Measurements from ENCODE around the gene KCTD4.

KCTD4 gene

DNA sequence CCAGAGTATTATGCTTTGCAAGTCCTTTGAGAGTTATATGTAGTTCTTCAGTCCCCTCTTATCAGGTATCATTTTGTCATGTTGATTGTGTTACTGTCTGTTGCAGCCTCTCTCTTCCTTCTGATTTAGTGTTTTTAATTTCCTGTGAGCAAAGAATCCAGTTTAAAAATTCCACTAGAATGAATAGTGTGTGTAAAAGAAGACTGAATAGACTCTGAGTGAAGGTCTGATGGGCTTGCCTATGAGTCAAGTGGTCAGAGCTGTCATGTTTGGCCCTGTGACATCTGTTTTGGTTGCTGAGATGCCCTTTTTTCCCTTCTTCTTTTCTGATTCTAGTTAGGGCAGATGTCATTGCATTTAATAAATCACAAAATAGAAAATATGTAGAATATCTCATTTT is 23.3 kb upstream of the KCTD4 start (continued):
- TF ChIP-seq TCF4 (CRISPR knock-in tag; IDR thresholded peaks at IDR 0.05; ENCODE audit: borderline replicate concordance) (no peak), TOX (CRISPR knock-in tag; IDR thresholded peaks at IDR 0.05; ENCODE audit: borderline replicate concordance) (no peak), ZNF8 (CRISPR knock-in tag; IDR thresholded peaks at IDR 0.05) (no peak), ZNF70 (CRISPR knock-in tag; IDR thresholded peaks at IDR 0.05) (no peak), BACH2 (CRISPR knock-in tag; IDR thresholded peaks at IDR 0.05; ENCODE audit: borderline replicate concordance) (no peak), ZFP3 (CRISPR knock-in tag; IDR thresholded peaks at IDR 0.05) (no peak), ISL1 (CRISPR knock-in tag; IDR thresholded peaks at IDR 0.05) (no peak)
- TF ChIP-seq, protein P1, sequence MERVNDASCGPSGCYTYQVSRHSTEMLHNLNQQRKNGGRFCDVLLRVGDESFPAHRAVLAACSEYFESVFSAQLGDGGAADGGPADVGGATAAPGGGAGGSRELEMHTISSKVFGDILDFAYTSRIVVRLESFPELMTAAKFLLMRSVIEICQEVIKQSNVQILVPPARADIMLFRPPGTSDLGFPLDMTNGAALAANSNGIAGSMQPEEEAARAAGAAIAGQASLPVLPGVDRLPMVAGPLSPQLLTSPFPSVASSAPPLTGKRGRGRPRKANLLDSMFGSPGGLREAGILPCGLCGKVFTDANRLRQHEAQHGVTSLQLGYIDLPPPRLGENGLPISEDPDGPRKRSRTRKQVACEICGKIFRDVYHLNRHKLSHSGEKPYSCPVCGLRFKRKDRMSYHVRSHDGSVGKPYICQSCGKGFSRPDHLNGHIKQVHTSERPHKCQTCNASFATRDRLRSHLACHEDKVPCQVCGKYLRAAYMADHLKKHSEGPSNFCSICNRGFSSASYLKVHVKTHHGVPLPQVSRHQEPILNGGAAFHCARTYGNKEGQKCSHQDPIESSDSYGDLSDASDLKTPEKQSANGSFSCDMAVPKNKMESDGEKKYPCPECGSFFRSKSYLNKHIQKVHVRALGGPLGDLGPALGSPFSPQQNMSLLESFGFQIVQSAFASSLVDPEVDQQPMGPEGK (CRISPR knock-in tag; IDR thresholded peaks at IDR 0.05; ENCODE audit: borderline replicate concordance) = no peak

DNA sequence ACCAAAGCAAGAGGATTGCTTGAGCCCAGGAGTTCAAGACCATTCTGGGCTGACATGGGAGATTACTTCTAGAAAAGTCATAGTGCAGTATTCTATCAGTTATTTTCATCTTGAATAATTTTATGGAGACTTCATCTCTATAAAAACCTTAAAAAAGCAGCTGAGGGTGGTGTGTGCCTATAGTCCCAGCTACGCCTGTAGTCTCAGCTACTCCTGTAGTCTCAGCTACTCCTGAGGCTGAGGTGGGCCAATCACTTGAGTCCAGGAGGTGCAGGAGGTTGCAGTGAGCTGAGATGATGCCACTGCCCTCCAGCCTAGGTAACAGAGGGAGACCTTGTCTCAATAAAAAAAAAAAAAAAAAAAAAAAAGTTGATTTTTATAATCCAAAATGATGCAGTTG is 22.1 kb upstream of the KCTD4 start:
- no peak for ATAC-seq
- TF ChIP-seq ESRRG (CRISPR knock-in tag; IDR thresholded peaks at IDR 0.05) = no peak
- TF ChIP-seq, protein P2, sequence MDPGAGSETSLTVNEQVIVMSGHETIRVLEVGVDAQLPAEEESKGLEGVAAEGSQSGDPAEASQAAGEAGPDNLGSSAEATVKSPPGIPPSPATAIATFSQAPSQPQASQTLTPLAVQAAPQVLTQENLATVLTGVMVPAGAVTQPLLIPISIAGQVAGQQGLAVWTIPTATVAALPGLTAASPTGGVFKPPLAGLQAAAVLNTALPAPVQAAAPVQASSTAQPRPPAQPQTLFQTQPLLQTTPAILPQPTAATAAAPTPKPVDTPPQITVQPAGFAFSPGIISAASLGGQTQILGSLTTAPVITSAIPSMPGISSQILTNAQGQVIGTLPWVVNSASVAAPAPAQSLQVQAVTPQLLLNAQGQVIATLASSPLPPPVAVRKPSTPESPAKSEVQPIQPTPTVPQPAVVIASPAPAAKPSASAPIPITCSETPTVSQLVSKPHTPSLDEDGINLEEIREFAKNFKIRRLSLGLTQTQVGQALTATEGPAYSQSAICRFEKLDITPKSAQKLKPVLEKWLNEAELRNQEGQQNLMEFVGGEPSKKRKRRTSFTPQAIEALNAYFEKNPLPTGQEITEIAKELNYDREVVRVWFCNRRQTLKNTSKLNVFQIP (CRISPR knock-in tag; IDR thresholded peaks at IDR 0.05; ENCODE audit: borderline replicate concordance, low read depth) = no peak
- no peak for TF ChIP-seq SNAI2 (CRISPR knock-in tag; IDR thresholded peaks at IDR 0.05)
- TF ChIP-seq GLIS3 (CRISPR knock-in tag; IDR thresholded peaks at IDR 0.05) = no peak
- no peak for TF ChIP-seq ZFP30 (CRISPR knock-in tag; IDR thresholded peaks at IDR 0.05)
- TF ChIP-seq, protein P1 (CRISPR knock-in tag; IDR thresholded peaks at IDR 0.05; ENCODE audit: borderline replicate concordance) = no peak
- no peak for TF ChIP-seq BACH2 (CRISPR knock-in tag; IDR thresholded peaks at IDR 0.05; ENCODE audit: borderline replicate concordance)

DNA sequence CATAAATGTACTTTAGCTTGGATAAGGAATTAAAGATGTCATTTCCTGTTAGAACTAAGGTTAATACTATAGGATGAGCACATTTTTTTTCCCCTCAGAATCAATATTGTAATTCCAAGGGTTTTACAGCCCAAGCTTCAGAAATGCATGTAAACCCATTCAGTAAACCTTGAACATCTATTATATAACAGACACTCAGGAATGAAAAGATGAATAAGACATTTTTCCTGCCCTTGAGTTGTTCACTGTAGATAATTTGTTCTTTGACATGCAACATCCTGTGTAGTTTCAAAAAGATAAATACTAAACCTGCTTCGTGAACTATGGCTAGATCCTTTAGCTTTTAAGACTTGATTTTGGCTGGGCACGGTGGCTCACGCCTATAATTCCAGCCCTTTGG is 21.7 kb upstream of the KCTD4 start:
- no peak for ATAC-seq
- TF ChIP-seq ZNF8 (CRISPR knock-in tag; IDR thresholded peaks at IDR 0.05) = no peak
- TF ChIP-seq, protein P3, sequence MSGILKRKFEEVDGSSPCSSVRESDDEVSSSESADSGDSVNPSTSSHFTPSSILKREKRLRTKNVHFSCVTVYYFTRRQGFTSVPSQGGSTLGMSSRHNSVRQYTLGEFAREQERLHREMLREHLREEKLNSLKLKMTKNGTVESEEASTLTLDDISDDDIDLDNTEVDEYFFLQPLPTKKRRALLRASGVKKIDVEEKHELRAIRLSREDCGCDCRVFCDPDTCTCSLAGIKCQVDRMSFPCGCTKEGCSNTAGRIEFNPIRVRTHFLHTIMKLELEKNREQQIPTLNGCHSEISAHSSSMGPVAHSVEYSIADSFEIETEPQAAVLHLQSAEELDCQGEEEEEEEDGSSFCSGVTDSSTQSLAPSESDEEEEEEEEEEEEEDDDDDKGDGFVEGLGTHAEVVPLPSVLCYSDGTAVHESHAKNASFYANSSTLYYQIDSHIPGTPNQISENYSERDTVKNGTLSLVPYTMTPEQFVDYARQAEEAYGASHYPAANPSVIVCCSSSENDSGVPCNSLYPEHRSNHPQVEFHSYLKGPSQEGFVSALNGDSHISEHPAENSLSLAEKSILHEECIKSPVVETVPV (CRISPR knock-in tag; IDR thresholded peaks at IDR 0.05) = no peak
- no peak for TF ChIP-seq RARB (CRISPR knock-in tag; IDR thresholded peaks at IDR 0.05)
- TF ChIP-seq, protein P4, sequence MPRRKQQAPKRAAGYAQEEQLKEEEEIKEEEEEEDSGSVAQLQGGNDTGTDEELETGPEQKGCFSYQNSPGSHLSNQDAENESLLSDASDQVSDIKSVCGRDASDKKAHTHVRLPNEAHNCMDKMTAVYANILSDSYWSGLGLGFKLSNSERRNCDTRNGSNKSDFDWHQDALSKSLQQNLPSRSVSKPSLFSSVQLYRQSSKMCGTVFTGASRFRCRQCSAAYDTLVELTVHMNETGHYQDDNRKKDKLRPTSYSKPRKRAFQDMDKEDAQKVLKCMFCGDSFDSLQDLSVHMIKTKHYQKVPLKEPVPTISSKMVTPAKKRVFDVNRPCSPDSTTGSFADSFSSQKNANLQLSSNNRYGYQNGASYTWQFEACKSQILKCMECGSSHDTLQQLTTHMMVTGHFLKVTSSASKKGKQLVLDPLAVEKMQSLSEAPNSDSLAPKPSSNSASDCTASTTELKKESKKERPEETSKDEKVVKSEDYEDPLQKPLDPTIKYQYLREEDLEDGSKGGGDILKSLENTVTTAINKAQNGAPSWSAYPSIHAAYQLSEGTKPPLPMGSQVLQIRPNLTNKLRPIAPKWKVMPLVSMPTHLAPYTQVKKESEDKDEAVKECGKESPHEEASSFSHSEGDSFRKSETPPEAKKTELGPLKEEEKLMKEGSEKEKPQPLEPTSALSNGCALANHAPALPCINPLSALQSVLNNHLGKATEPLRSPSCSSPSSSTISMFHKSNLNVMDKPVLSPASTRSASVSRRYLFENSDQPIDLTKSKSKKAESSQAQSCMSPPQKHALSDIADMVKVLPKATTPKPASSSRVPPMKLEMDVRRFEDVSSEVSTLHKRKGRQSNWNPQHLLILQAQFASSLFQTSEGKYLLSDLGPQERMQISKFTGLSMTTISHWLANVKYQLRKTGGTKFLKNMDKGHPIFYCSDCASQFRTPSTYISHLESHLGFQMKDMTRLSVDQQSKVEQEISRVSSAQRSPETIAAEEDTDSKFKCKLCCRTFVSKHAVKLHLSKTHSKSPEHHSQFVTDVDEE (CRISPR knock-in tag; IDR thresholded peaks at IDR 0.05) = no peak
- no peak for TF ChIP-seq ARNTL (CRISPR knock-in tag; IDR thresholded peaks at IDR 0.05; ENCODE audit: borderline replicate concordance, low read depth)
- no peak for TF ChIP-seq ZFP30 (CRISPR knock-in tag; IDR thresholded peaks at IDR 0.05)
- no peak for TF ChIP-seq ZNF70 (CRISPR knock-in tag; IDR thresholded peaks at IDR 0.05)
- TF ChIP-seq TCF4 (CRISPR knock-in tag; IDR thresholded peaks at IDR 0.05; ENCODE audit: borderline replicate concordance) = no peak
- TF ChIP-seq OSR1 (CRISPR knock-in tag; IDR thresholded peaks at IDR 0.05) = no peak
- TF ChIP-seq TOX (CRISPR knock-in tag; IDR thresholded peaks at IDR 0.05; ENCODE audit: borderline replicate concordance) = no peak
- TF ChIP-seq, protein P2 (CRISPR knock-in tag; IDR thresholded peaks at IDR 0.05; ENCODE audit: borderline replicate concordance, low read depth) = no peak

All from SK-N-SH treated with all-trans-retinoic acid at 6 μM for 48 hours (cell line).